ENCODE measurements around the gene FBXW11. TPM values are rescaled to one million over a fixed set of nuclear protein-coding genes. Genes with fewer than 3 reads are reported as not detected.

Gene FBXW11
- 100 to 1,000 TPM in 1 of 10 donors, 10 to 100 TPM in 9; 51.4 to 108 (median 83.3) TPM for total RNA-seq
- polyA plus RNA-seq, result 10 to 100 TPM in 1 of 2 donors, 1 to 10 TPM in 1; 5.3 to 19.2 TPM
- long read RNA-seq, donor 1, full-length matches to known transcripts, result 28 of 39 reads
- long read RNA-seq, donor 1, partial matches to known transcripts, result 2 of 39 reads
- long read RNA-seq, donor 1, other reads (novel, unspliced or antisense), result 9 of 39 reads
- long read RNA-seq, donor 2, full-length matches to known transcripts, result 14 of 22 reads
- long read RNA-seq, donor 2, partial matches to known transcripts, result 6 of 22 reads
- long read RNA-seq, donor 2, other reads (novel, unspliced or antisense), result 2 of 22 reads
- long read RNA-seq, donor 3, full-length matches to known transcripts, result 78 of 124 reads
- long read RNA-seq, donor 3, partial matches to known transcripts, result 18 of 124 reads
- long read RNA-seq, donor 3, other reads (novel, unspliced or antisense), result 28 of 124 reads

GRCh38 chr5:172006321-172007174 lies at the start of gene FBXW11:
Gene FBXW11 (minus strand): TSS chr5:172006638. CDS start chr5:172006502, 136 bp downstream.
- Histone ChIP-seq H3K27ac (peak within 1 kb of the TSS; percentile 90 to 99 (median 98)), H3K36me3 (no peaks in the 10 kb centered on the region), H3K4me1 (peaks cover 20 to 65% (median 53%) of the 10 kb centered on the region in 9 donors), H3K9me3 (no peaks in the 10 kb centered on the region), H3K27me3 (no peaks in the 10 kb centered on the region), H3K4me3 (peak within 1 kb of the TSS; percentile 79 to 99 (median 91))
- peak; percentile 95 to 97 (median 96) for ATAC-seq
- intact Hi-C loops (cut with DNase I), result loop anchor here in 7 of 10 donors (2.0 to 10.0 kb wide), 6 partner anchors 36 to 94 kb away; no protein-coding TSS in a partner anchor
- DNase-seq, result peak; percentile 95 to 96
- 0% methylated on average over 59 to 81 of the region's 81 CpGs for WGBS, 2 donors
- TF ChIP-seq CTCF (IDR thresholded peaks at IDR 0.05), result no peak

- no peak for ATAC-seq
- 93 to 97% methylated on average over 3 of the region's 3 CpGs for WGBS, 2 donors
- no peaks in the 10 kb centered on the region for H3K27me3 ChIP-seq
- no peak overlapping the region for H3K27ac ChIP-seq
- intact Hi-C loops (cut with DNase I), result loop anchor here in 5 of 10 donors (5.0 to 10.0 kb wide), 3 partner anchors 51 to 641 kb away; partner anchors contain the start of genes FBXW11 (in 1 of the 5) and FGF18 (in 1 of the 5)
- no peak overlapping the region for H3K4me3 ChIP-seq
- no peaks in the 10 kb centered on the region for H3K9me3 ChIP-seq
- no peak for DNase-seq
- TF ChIP-seq CTCF (IDR thresholded peaks at IDR 0.05), result no peak
- peaks cover 0 to 99% (median 6%) of the 10 kb centered on the region in 9 donors for H3K36me3 ChIP-seq
- H3K4me1 ChIP-seq, result peaks cover 0 to 22% (median 17%) of the 10 kb centered on the region in 9 donors
These were observed 49.6 kb upstream of the FBXW11 start for GRCh38 chr5:172055996-172056395.

GRCh38 chr5:172055421-172055820 lies 49.0 kb upstream of the FBXW11 start:
- intact Hi-C loops (cut with DNase I), result loop anchor here in 5 of 10 donors (5.0 to 10.0 kb wide), 3 partner anchors 51 to 641 kb away; partner anchors contain the start of genes FBXW11 (in 1 of the 5) and FGF18 (in 1 of the 5)
- ATAC-seq (no peak), DNase-seq (no peak)
- TF ChIP-seq CTCF (IDR thresholded peaks at IDR 0.05), result no peak
- H3K4me1 ChIP-seq, result peaks cover 0 to 24% (median 17%) of the 10 kb centered on the region in 9 donors
- H3K4me3 ChIP-seq, result no peak overlapping the region
- H3K36me3 ChIP-seq, result peaks cover 0 to 99% (median 4%) of the 10 kb centered on the region in 9 donors
- H3K27me3 ChIP-seq, result no peaks in the 10 kb centered on the region
- WGBS, 2 donors, result 94 to 97% methylated on average over 19 of the region's 19 CpGs
- H3K27ac ChIP-seq, result no peak overlapping the region
- no peaks in the 10 kb centered on the region for H3K9me3 ChIP-seq

Measured in heart right ventricle (tissue), 16 donors.